HG03103 (cell line): ENCODE results near the gene ZNF260.
A peak's percentile ranks its signal among the peaks of the same experiment; 100 is the strongest.
"Not testable (repeated sequence)": the region's sequence is repeated elsewhere in the genome, so short reads cannot be mapped to it uniquely, and the experiment has no call there.

Experiments
- ATAC-seq: cut with Tn5 transposase; IDR thresholded peaks from one replicate; pipeline ENCODE4 v1.9.1; 2021; ENCODE audit warnings: low read depth; ENCODE audit not compliant: unreplicated experiment

The ZNF260 gene

GRCh38 chr19:36490846-36491245 lies 37.2 kb downstream of the ZNF260 start:
- not testable (repeated sequence) for ATAC-seq

DNA sequence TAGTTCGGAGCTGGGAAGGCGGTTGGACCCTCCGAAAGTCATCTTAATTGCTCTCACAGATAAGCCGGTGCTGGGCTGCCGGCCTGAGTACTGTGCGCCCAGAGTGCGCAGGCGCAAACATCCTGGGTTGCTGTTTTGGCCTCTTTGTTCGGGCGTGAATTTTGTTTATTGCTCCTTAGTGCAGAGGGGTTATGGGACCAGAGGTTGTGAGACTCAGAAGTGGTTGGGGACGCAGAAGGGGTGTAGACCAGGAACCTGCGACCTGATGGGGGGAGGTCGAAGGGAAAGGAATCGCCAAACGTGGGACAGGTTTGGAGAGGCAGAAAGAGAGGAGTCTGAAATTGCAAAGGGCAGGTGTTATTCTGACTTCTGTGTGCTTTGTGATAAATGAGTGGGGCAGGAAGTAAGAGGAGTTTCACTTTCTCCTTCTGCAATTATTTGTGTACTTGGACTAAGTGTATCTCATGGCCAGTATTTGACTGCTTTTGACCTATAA lies 38.1 kb downstream of the ZNF260 start:
- ATAC-seq, result peak; percentile 42

GRCh38 chr19:36489118-36489919 lies 38.8 kb downstream of the ZNF260 start, which contains the start of gene ZNF566:
ZNF566 (minus strand) TSS chr19:36489561; CDS start chr19:36476557, 13,004 bp downstream.
- ATAC-seq, result peak; percentile 87

- ATAC-seq, result peak; percentile 30
These were observed 39.3 kb downstream of the ZNF260 start for GRCh38 chr19:36488846-36489117.

GRCh38 chr19:36488118-36488845 lies 39.8 kb downstream of the ZNF260 start:
- ATAC-seq, result no peak

GRCh38 chr19:36483653-36484052 lies 44.4 kb downstream of the ZNF260 start:
- ATAC-seq, result no peak

DNA sequence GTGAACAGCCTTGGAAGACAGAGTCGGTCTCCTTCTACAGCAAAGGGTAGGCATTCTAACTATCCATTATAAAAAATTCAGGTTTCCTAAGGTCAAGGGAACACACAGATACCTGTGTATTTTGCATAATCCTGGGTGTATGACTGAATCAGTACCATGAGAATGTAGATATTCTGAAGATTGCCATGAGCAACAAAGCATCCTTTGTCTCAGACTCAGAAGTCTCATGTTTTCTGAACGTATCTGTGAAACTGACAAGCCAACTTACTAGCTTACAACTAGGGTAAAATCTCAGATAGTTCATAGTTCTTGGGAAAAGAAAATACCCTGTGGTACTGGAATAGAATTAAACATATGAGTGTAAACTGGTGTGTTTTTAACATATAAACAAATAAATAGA lies 45.2 kb downstream of the ZNF260 start:
- no peak for ATAC-seq
